Measurements from ENCODE around the gene ZNF512B. TPM values are rescaled to one million over a fixed set of nuclear protein-coding genes. Genes with fewer than 3 reads are reported as not detected.

Gene ZNF512B
- total RNA-seq, 1 donor from 2014 or later = 10.3 TPM

- Histone ChIP-seq H3K4me1 (peaks cover 27% of the 10 kb centered on the region), H3K36me3 (peaks cover 0 to 39% of the 10 kb centered on the region in 2 donors), H3K27me3 (no peaks in the 10 kb centered on the region), H3K4me3 (no peak overlapping the region), H3K27ac (no peak overlapping the region), H3K9me3 (no peaks in the 10 kb centered on the region)
- no peak for DNase-seq (ENCODE audit: extremely low spot score in 2 of 2)
- TF ChIP-seq POLR2A (IDR thresholded peaks at IDR 0.05) (no peak), CTCF (IDR thresholded peaks at IDR 0.05) (no peak), POLR2AphosphoS5 (IDR thresholded peaks at IDR 0.05; ENCODE audit: insufficient read depth in 1 of 2, low read depth in 1 of 2) (no peak)
- intact Hi-C loops (cut with DNase I) = no loop called here
Measured at GRCh38 chr20:63959699-63960075, 10.0 kb downstream of the ZNF512B start.

GRCh38 chr20:63958964-63959698 lies 10.6 kb downstream of the ZNF512B start:
- TF ChIP-seq POLR2AphosphoS5 (IDR thresholded peaks at IDR 0.05; ENCODE audit: insufficient read depth in 1 of 2, low read depth in 1 of 2) (no peak), POLR2A (IDR thresholded peaks at IDR 0.05) (no peak), CTCF (IDR thresholded peaks at IDR 0.05) (no peak)
- no peak overlapping the region for H3K27ac ChIP-seq
- no peaks in the 10 kb centered on the region for H3K9me3 ChIP-seq
- DNase-seq (ENCODE audit: extremely low spot score in 2 of 2) = no peak
- H3K4me1 ChIP-seq = peaks cover 32% of the 10 kb centered on the region
- no peak overlapping the region for H3K4me3 ChIP-seq
- peaks cover 0 to 34% of the 10 kb centered on the region in 2 donors for H3K36me3 ChIP-seq
- H3K27me3 ChIP-seq = no peaks in the 10 kb centered on the region
- intact Hi-C loops (cut with DNase I) = no loop called here

- H3K9me3 ChIP-seq = no peaks in the 10 kb centered on the region
- intact Hi-C loops (cut with DNase I) = no loop called here
- DNase-seq (ENCODE audit: extremely low spot score in 2 of 2) = no peak
- H3K36me3 ChIP-seq = peaks cover 0 to 27% of the 10 kb centered on the region in 2 donors
- H3K4me3 ChIP-seq = no peak overlapping the region
- H3K27me3 ChIP-seq = no peaks in the 10 kb centered on the region
- peaks cover 39% of the 10 kb centered on the region for H3K4me1 ChIP-seq
- no peak overlapping the region for H3K27ac ChIP-seq
- TF ChIP-seq CTCF (IDR thresholded peaks at IDR 0.05) (no peak), POLR2A (IDR thresholded peaks at IDR 0.05) (no peak), POLR2AphosphoS5 (IDR thresholded peaks at IDR 0.05; ENCODE audit: insufficient read depth in 1 of 2, low read depth in 1 of 2) (no peak)
Measured at GRCh38 chr20:63958471-63958870, 11.3 kb downstream of the ZNF512B start.

- no peak for DNase-seq (ENCODE audit: extremely low spot score in 2 of 2)
- H3K4me1 ChIP-seq = peaks cover 45% of the 10 kb centered on the region
- intact Hi-C loops (cut with DNase I) = no loop called here
- H3K27me3 ChIP-seq = no peaks in the 10 kb centered on the region
- H3K27ac ChIP-seq = peak overlapping the region; percentile 70
- H3K9me3 ChIP-seq = no peaks in the 10 kb centered on the region
- peaks cover 0 to 25% of the 10 kb centered on the region in 2 donors for H3K36me3 ChIP-seq
- H3K4me3 ChIP-seq = peak overlapping the region in 1 of 2 donors; percentile 99
- TF ChIP-seq POLR2A (IDR thresholded peaks at IDR 0.05) (no peak), CTCF (IDR thresholded peaks at IDR 0.05) (no peak), POLR2AphosphoS5 (IDR thresholded peaks at IDR 0.05; ENCODE audit: insufficient read depth in 1 of 2, low read depth in 1 of 2) (no peak)
Measured at GRCh38 chr20:63957690-63958441, 11.9 kb downstream of the ZNF512B start.

Data from vagina (tissue), 2 donors.